ENCODE results near the gene PSME1.

Gene PSME1

DNA sequence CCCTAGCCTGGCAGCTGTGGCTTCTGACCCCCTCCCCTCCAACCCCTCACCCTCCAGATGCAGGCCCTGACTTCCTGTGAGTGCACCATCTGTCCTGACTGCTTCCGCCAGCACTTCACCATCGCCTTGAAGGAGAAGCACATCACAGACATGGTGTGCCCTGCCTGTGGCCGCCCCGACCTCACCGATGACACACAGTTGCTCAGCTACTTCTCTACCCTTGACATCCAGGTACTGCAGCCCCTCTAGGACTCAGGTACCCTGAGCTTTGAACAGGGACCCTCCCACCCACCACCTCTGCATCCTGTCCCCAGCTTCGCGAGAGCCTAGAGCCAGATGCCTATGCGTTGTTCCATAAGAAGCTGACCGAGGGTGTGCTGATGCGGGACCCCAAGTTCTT, 19.1 kb downstream of the PSME1 start:
- Histone ChIP-seq H3K4me3 (replicated peaks; ENCODE audit: low read depth, low read length) (no peak overlapping the region), H3K36me3 (ENCODE audit: control insufficient read depth, insufficient read depth, low read length) (peaks cover 51% of the 10 kb centered on the region), H3K27me3 (replicated peaks; ENCODE audit: control insufficient read depth, insufficient read depth, low read length) (no peaks in the 10 kb centered on the region)
- no peak for DNase-seq (ENCODE audit: extremely low read depth, insufficient read length)
- TF ChIP-seq, protein P1, sequence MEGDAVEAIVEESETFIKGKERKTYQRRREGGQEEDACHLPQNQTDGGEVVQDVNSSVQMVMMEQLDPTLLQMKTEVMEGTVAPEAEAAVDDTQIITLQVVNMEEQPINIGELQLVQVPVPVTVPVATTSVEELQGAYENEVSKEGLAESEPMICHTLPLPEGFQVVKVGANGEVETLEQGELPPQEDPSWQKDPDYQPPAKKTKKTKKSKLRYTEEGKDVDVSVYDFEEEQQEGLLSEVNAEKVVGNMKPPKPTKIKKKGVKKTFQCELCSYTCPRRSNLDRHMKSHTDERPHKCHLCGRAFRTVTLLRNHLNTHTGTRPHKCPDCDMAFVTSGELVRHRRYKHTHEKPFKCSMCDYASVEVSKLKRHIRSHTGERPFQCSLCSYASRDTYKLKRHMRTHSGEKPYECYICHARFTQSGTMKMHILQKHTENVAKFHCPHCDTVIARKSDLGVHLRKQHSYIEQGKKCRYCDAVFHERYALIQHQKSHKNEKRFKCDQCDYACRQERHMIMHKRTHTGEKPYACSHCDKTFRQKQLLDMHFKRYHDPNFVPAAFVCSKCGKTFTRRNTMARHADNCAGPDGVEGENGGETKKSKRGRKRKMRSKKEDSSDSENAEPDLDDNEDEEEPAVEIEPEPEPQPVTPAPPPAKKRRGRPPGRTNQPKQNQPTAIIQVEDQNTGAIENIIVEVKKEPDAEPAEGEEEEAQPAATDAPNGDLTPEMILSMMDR (IDR thresholded peaks at IDR 0.05; ENCODE audit: insufficient read depth, low read length, poor library complexity, severe bottlenecking) = no peak

DNA sequence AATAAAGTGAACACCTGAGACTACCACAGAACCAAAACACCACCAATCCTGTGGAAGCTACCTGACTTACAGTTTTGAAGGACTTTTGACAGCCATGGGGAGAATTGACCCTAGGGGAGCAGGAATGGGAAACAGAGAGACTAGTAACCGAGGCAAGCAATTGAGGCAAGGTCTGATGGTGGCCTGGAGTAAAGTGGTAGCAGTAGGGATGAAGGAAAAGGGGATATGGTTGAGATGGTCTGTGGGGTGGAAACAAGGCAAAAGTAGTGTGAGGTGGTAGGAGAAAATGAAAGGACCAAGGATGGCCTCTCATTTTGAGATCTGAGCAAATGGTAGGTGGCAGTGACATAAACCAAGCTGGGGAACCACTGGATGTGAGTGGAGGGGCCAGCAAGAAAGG, 20.8 kb downstream of the PSME1 start:
- Histone ChIP-seq H3K27me3 (replicated peaks; ENCODE audit: control insufficient read depth, insufficient read depth, low read length) (no peaks in the 10 kb centered on the region), H3K4me3 (replicated peaks; ENCODE audit: low read depth, low read length) (no peak overlapping the region), H3K36me3 (ENCODE audit: control insufficient read depth, insufficient read depth, low read length) (peaks cover 37% of the 10 kb centered on the region)
- TF ChIP-seq, protein P1 (IDR thresholded peaks at IDR 0.05; ENCODE audit: insufficient read depth, low read length, poor library complexity, severe bottlenecking) = no peak
- DNase-seq (ENCODE audit: extremely low read depth, insufficient read length) = no peak

DNA sequence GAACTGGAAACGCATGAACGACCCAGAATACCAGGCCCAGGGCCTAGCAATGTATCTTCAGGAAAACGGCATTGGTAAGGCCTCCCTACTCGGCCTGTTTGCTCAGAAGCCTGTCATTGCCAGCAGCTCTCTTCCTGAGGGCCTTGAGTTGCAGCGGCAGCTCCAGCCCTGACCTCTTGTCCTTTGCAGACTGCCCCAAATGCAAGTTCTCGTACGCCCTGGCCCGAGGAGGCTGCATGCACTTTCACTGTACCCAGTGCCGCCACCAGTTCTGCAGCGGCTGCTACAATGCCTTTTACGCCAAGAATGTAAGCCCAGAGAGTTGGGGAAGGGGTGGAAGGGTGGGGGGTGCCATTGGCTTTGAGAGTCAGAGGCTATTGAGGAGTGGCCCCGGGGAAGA, 21.3 kb downstream of the PSME1 start:
- no peak overlapping the region for H3K4me3 ChIP-seq (replicated peaks; ENCODE audit: low read depth, low read length)
- peaks cover 35% of the 10 kb centered on the region for H3K36me3 ChIP-seq (ENCODE audit: control insufficient read depth, insufficient read depth, low read length)
- DNase-seq (ENCODE audit: extremely low read depth, insufficient read length) = no peak
- TF ChIP-seq, protein P1 (IDR thresholded peaks at IDR 0.05; ENCODE audit: insufficient read depth, low read length, poor library complexity, severe bottlenecking) = no peak
- no peaks in the 10 kb centered on the region for H3K27me3 ChIP-seq (replicated peaks; ENCODE audit: control insufficient read depth, insufficient read depth, low read length)

DNA sequence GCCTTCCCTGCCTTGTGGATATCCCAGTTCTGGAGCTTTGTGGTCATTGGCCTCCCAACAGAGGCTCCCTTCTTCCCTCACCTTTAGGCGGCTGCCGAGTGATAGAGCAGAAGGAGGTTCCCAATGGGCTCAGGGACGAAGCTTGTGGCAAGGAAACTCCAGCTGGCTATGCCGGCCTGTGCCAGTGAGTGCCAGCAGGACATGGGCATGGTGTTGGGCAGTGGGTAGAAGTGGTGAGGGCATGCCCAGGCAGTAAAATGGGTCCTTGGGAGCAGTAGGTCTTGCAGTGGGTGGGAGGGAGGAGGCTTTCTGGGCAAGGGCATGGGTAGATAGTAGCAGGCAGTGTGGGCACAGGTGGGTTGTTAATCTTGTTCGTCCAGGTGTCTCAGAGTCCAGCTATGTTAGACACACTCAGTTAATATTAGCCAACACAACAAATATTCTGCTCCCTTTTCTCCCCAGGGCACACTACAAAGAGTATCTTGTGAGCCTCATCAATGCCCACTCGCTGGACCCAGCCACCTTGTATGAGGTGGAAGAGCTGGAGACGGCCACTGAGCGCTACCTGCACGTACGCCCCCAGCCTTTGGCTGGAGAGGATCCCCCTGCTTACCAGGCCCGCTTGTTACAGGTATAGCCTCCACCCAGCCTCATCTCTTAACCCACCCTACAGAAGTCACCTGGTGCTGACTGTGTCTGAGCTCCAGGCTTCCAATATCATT, 23.9 kb downstream of the PSME1 start:
- H3K4me3 ChIP-seq (replicated peaks; ENCODE audit: low read depth, low read length) = no peak overlapping the region
- peaks cover 53% of the 10 kb centered on the region for H3K36me3 ChIP-seq (ENCODE audit: control insufficient read depth, insufficient read depth, low read length)
- H3K27me3 ChIP-seq (replicated peaks; ENCODE audit: control insufficient read depth, insufficient read depth, low read length) = no peaks in the 10 kb centered on the region
- DNase-seq (ENCODE audit: extremely low read depth, insufficient read length) = no peak
- TF ChIP-seq, protein P1 (IDR thresholded peaks at IDR 0.05; ENCODE audit: insufficient read depth, low read length, poor library complexity, severe bottlenecking) = no peak

DNA sequence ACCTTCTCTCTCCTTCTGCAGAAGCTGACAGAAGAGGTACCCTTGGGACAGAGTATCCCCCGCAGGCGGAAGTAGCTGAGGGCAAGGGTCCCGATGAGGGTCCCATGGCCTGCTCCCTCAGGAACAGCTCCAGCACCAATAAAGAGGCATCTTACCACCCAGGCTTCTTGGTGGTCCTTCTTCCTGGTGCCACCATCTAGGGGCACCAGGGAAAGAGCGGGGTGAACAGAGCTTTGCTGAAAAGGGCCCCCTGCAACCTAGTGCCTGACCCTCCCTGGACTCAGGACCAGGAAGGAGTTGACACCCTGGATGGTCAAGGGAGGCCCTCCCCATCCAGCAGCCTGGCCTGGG, 24.5 kb downstream of the PSME1 start:
- no peak overlapping the region for H3K4me3 ChIP-seq (replicated peaks; ENCODE audit: low read depth, low read length)
- H3K27me3 ChIP-seq (replicated peaks; ENCODE audit: control insufficient read depth, insufficient read depth, low read length) = no peaks in the 10 kb centered on the region
- DNase-seq (ENCODE audit: extremely low read depth, insufficient read length) = no peak
- peaks cover 53% of the 10 kb centered on the region for H3K36me3 ChIP-seq (ENCODE audit: control insufficient read depth, insufficient read depth, low read length)
- TF ChIP-seq, protein P1 (IDR thresholded peaks at IDR 0.05; ENCODE audit: insufficient read depth, low read length, poor library complexity, severe bottlenecking) = no peak

Data from GM06990 (cell line).